A549 (cell line): ENCODE results near the gene CPSF4. TPM values are rescaled to one million over a fixed set of nuclear protein-coding genes. Genes with fewer than 3 reads are reported as not detected.
"Not testable (repeated sequence)": the region's sequence is repeated elsewhere in the genome, so short reads cannot be mapped to it uniquely, and the experiment has no call there.

ENCODE experiments used
- ATAC-seq, 2 experiments: fragments of 200-7000 bp in 1 of 2; fragments of >200 bp in 1 of 2; cut with Nextera tagmentation in 1 of 2; cut with Tn5 transposase in 1 of 2; 3 replicates each; pipeline versions ENCODE4 v1.8.0 to v1.9.1; 2018 to 2020; ENCODE audit warnings: mild to moderate bottlenecking in 1 of 2, moderate library complexity in 1 of 2
- CTCF ChIA-PET: fragments of 300-600 bp; sonication (Branson Sonifier 250); formaldehyde crosslinking; extraction: SDS; loops from one replicate; lab custom pipeline; 2021; ENCODE audit warnings: antibody characterized with exemption, inconsistent platforms; lab: Yijun Ruan, JAX
- POLR2A ChIA-PET: fragments of 350-600 bp; formaldehyde crosslinking; extraction: SDS; loops from one replicate; lab custom pipeline; 2021; ENCODE audit warnings: antibody characterized with exemption, inconsistent platforms; lab: Yijun Ruan, JAX
- DNase-seq, 2 experiments: peaks; one replicate each; pipeline versions ENCODE4 v3.0.0 to v3.0.0-alpha.2; 2011 to 2016; ENCODE audit warnings: low read depth in 1 of 2, low spot score in 1 of 2
- FAIRE-seq: peaks from 2 replicates; lab custom pipeline; 2011; peaks lifted over from hg19 to GRCh38; lab: Jason Lieb, UNC
- H3K27ac ChIP-seq, 2 experiments: fragments of >200 bp; sonication (Bioruptor Twin); formaldehyde crosslinking; 3 replicates each; pipeline ENCODE4 v1.5.1; 2016 to 2017
- H3K4me1 ChIP-seq: fragments of >200 bp; sonication (Bioruptor Twin); formaldehyde crosslinking; 3 replicates; pipeline ENCODE4 v1.6.1; 2016
- H3K4me2 ChIP-seq: fragments of >200 bp; sonication (Bioruptor Twin); formaldehyde crosslinking; 3 replicates; pipeline ENCODE4 v1.6.1; 2016
- H3K4me3 ChIP-seq: fragments of >200 bp; sonication (Bioruptor Twin); formaldehyde crosslinking; 3 replicates; pipeline ENCODE4 v1.5.1; 2016
- H3K9me3 ChIP-seq: fragments of >200 bp; sonication (Bioruptor Twin); formaldehyde crosslinking; 3 replicates; pipeline ENCODE4 v1.6.1; 2016
- CEBPB ChIP-seq, 2 experiments: fragments of >200 bp in 1 of 2; sonication (Bioruptor Twin) in 1 of 2; formaldehyde crosslinking in 1 of 2; IDR thresholded peaks; 2 replicates each; pipeline ENCODE4 v1.6.1; 2012 to 2016
- EHF ChIP-seq: fragments of 250-450 bp; sonication (Bioruptor Pico); IDR thresholded peaks from 2 replicates; pipeline ENCODE4 v1.5.0; 2020; ENCODE audit warnings: mild to moderate bottlenecking
- FOSB ChIP-seq: fragments of 250-450 bp; sonication (Bioruptor Pico); IDR thresholded peaks from 2 replicates; pipeline ENCODE4 v1.5.0; 2020; ENCODE audit warnings: mild to moderate bottlenecking, moderate library complexity
- FOSL2 ChIP-seq, 2 experiments: fragments of 450-650 bp in 1 of 2; fragments of >200 bp in 1 of 2; sonication (Bioruptor Twin) in 1 of 2; formaldehyde crosslinking; IDR thresholded peaks; 2 replicates each; pipeline versions ENCODE4 v1.5.0 to v1.6.1; 2016 to 2020; ENCODE audit warnings: mild to moderate bottlenecking in 1 of 2, moderate library complexity in 1 of 2
- GATA3 ChIP-seq: IDR thresholded peaks from 2 replicates; pipeline ENCODE4 v1.6.1; 2012; ENCODE audit warnings: borderline replicate concordance
- HOXA7 ChIP-seq: fragments of 250-450 bp; sonication (Bioruptor Pico); IDR thresholded peaks from 2 replicates; pipeline ENCODE4 v1.5.0; 2020; ENCODE audit warnings: mild to moderate bottlenecking, moderate library complexity
- HOXB13 ChIP-seq: fragments of 250-450 bp; sonication (Bioruptor Pico); IDR thresholded peaks from 2 replicates; pipeline ENCODE4 v1.5.0; 2020; ENCODE audit warnings: low read depth, mild to moderate bottlenecking, moderate library complexity
- MAFK ChIP-seq: fragments of 450-650 bp; IDR thresholded peaks from 2 replicates; pipeline ENCODE4 v1.6.1; 2014; ENCODE audit not compliant: partially characterized antibody
- MYC ChIP-seq: IDR thresholded peaks from 2 replicates; pipeline ENCODE4 v1.6.1; 2012; ENCODE audit warnings: mild to moderate bottlenecking, inconsistent platforms, low read length, improper control_type of control experiment, borderline replicate concordance
- NPAS2 ChIP-seq: fragments of 250-450 bp; sonication (Bioruptor Pico); IDR thresholded peaks from 2 replicates; pipeline ENCODE4 v1.8.0; 2022; ENCODE audit warnings: mild to moderate bottlenecking, moderate library complexity, borderline replicate concordance
- PHF8 ChIP-seq: fragments of 200-600 bp; sonication (generic); IDR thresholded peaks from 2 replicates; pipeline ENCODE4 v1.6.1; 2016; ENCODE audit warnings: low read depth, mild to moderate bottlenecking, antibody characterized with exemption, moderate library complexity, borderline replicate concordance
- RCOR1 ChIP-seq: fragments of 150-350 bp; IDR thresholded peaks from 2 replicates; pipeline ENCODE4 v1.6.1; 2014; ENCODE audit warnings: antibody characterized with exemption, low read length, low read depth
- SREBF2 ChIP-seq: fragments of 450-650 bp; IDR thresholded peaks from 2 replicates; pipeline ENCODE4 v1.6.1; 2014; ENCODE audit warnings: mild to moderate bottlenecking, moderate library complexity
- ZC3H11A ChIP-seq: fragments of 450-650 bp; IDR thresholded peaks from 2 replicates; pipeline ENCODE4 v1.6.1; 2014; ENCODE audit warnings: antibody characterized with exemption, mild to moderate bottlenecking
- WGBS: methylation state at CpG from one replicate; pipeline ENCODE4 v1.1.6; 2017; ENCODE audit errors: missing lambda C conversion rate; 5-methylcytosine and 5-hydroxymethylcytosine counted together
- polyA plus RNA-seq, 4 experiments: library from polyadenylated mRNA; depleted of rRNA in 3 of 4; stranded (reverse); fragments of >200 nt; fragmentation: RNase III in 1 of 4; extraction: RNeasy Plus Mini Kit Qiagen cat#74134 plus additional on column Dnase treatment in 1 of 4; gene quantifications; 2 replicates in 3 of 4; 3 replicates in 1 of 4; pipeline ENCODE4 v1.2.3, GENCODE V29; 2011 to 2017
- TF ChIP-seq, protein P1 (sequence below): IDR thresholded peaks from 2 replicates; pipeline ENCODE4 v1.6.1; 2012
- TF ChIP-seq, protein P2 (sequence below): fragments of 200-600 bp; sonication (generic); IDR thresholded peaks from 2 replicates; pipeline ENCODE4 v1.6.1; 2016; ENCODE audit warnings: antibody characterized with exemption, mild to moderate bottlenecking, moderate library complexity
- TF ChIP-seq, protein P3 (sequence below): fragments of 250-450 bp; sonication (Bioruptor Pico); IDR thresholded peaks from 2 replicates; pipeline ENCODE4 v1.5.0; 2020; ENCODE audit warnings: low read depth, mild to moderate bottlenecking, moderate library complexity
- TF ChIP-seq, protein P4 (sequence below): fragments of 250-450 bp; sonication (Bioruptor Pico); IDR thresholded peaks from 2 replicates; pipeline ENCODE4 v1.5.0; 2021; ENCODE audit warnings: mild to moderate bottlenecking, moderate library complexity, borderline replicate concordance

Gene CPSF4
- polyA plus RNA-seq, 2 of the 4 experiments (the other 2 are of a cell fraction) = 28.7 to 35.6 TPM

DNA sequence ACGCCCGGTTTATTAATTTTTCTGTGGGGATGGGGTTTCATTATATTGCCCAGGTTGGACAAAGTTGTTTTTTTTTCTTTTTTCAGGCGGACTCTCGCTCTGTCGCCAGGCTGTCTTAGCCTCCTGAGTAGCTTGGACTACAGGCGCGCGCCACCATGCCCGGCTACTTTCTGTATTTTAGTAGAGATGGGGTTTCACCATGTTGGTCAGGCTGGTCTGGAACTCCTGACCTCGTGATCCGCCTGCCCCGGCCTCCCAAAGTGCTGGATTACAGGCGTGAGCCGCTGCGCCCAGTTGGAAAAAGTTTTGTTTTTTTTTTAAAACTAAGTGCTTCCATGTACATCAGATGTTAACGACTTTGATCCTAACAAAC is 61.9 kb downstream of the CPSF4 start:
- FAIRE-seq = no peak
- Histone ChIP-seq H3K4me3 (peak overlapping the region; percentile 71), H3K9me3 (peaks cover 12% of the 10 kb centered on the region), H3K4me1 (peaks cover 12% of the 10 kb centered on the region; the same call in 2 of the 3 replicates), H3K4me2 (peak overlapping the region; percentile 87), H3K27ac (peak overlapping the region; percentile 81 to 88)
- POLR2A ChIA-PET = interaction anchor here (0.7 to 2.8 kb wide), 5 partner anchors 11 to 58 kb away, joined by 4 to 17 read pairs (median 7); partner anchors contain the start of genes FAM200A and ZNF655
- TF ChIP-seq NPAS2 (CRISPR knock-in tag) (no peak), EHF (no peak), PHF8 (0 out of 2 replicates have a peak, but pooled peaks have one; percentile 4)
- no peak for ATAC-seq
- CTCF ChIA-PET = interaction anchor here (0.6 to 1.7 kb wide), 2 partner anchors 10 to 29 kb away, joined by 3 to 5 read pairs; no protein-coding TSS in a partner anchor
- 76% methylated on average over 16 of the region's 16 CpGs for WGBS
- no peak for DNase-seq

DNA sequence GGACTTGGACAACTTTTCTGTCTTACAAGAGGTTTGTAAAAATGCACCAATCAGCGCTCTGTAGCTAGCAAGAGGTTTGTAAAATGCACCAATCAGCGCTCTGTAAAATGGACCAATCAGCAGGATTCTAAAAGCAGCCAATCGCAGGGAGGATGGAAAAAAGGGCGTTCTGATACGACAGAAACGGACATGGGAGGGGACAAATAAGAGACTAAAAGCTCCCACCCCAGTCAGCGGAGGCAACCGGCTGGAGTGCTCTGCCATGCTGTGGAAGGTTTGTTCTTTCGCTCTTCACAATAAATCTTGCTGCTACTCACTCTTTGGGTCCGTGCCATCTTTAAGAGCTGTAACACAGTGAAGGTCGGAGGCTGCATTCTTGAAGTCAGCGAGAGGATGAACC is 62.5 kb downstream of the CPSF4 start:
- ATAC-seq, H3K27ac ChIP-seq, FAIRE-seq, CTCF ChIA-PET, H3K4me3 ChIP-seq, H3K9me3 ChIP-seq: not testable (repeated sequence)
- POLR2A ChIA-PET = interaction anchor here (2.0 to 2.8 kb wide), 2 partner anchors 51 to 57 kb away, joined by 10 to 17 read pairs; partner anchors contain the start of genes FAM200A and ZNF655
- DNase-seq = peak in 1 of 2 experiments; percentile 63
- Histone ChIP-seq H3K4me2 (peak overlapping the region; percentile 87; the same call in 2 of the 3 replicates), H3K4me1 (peaks cover 17% of the 10 kb centered on the region; the same call in 2 of the 3 replicates)
- TF ChIP-seq MAFK = peak; percentile 83
- 93% methylated on average over 12 of the region's 12 CpGs for WGBS

DNA sequence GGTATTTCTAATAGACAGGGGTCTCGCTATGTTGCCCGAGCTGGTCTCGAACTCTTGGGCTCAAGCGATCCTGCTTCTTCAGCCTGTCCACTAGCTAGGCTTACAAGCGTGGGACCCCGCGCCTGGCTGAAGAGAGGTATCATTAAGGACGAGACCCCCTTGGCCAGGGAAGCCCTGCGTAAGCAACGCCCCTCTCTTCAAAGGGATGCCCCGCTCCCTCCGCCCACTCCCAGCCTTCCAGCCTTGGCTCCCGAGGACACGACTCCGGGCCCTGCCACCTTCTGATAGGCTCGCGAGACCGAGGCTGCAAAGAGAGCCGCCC is 65.5 kb downstream of the CPSF4 start:
- H3K4me2 ChIP-seq = peak overlapping the region; percentile 70
- 2% methylated on average over 11 of the region's 19 CpGs for whole genome bisulfite sequencing
- ATAC-seq = peak in 1 of 2 experiments; percentile 91; a peak in 3 of 6 replicates
- TF ChIP-seq MYC (no peak), HOXB13 (CRISPR knock-in tag) (no peak), GATA3 (no peak), FOSL2 (IDR thresholded peaks at IDR 0.05) (no peak), FOSL2 (CRISPR knock-in tag; IDR thresholded peaks at IDR 0.05) (no peak), RCOR1 (no peak), ZC3H11A (no peak), HOXA7 (CRISPR knock-in tag) (no peak), CEBPB (IDR thresholded peaks at IDR 0.05) (no peak), FOSB (CRISPR knock-in tag) (no peak), SREBF2 (no peak)
- TF ChIP-seq, protein P1, sequence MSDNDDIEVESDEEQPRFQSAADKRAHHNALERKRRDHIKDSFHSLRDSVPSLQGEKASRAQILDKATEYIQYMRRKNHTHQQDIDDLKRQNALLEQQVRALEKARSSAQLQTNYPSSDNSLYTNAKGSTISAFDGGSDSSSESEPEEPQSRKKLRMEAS = 0 out of 2 replicates have a peak, but pooled peaks have one; percentile 7
- TF ChIP-seq, protein P2, sequence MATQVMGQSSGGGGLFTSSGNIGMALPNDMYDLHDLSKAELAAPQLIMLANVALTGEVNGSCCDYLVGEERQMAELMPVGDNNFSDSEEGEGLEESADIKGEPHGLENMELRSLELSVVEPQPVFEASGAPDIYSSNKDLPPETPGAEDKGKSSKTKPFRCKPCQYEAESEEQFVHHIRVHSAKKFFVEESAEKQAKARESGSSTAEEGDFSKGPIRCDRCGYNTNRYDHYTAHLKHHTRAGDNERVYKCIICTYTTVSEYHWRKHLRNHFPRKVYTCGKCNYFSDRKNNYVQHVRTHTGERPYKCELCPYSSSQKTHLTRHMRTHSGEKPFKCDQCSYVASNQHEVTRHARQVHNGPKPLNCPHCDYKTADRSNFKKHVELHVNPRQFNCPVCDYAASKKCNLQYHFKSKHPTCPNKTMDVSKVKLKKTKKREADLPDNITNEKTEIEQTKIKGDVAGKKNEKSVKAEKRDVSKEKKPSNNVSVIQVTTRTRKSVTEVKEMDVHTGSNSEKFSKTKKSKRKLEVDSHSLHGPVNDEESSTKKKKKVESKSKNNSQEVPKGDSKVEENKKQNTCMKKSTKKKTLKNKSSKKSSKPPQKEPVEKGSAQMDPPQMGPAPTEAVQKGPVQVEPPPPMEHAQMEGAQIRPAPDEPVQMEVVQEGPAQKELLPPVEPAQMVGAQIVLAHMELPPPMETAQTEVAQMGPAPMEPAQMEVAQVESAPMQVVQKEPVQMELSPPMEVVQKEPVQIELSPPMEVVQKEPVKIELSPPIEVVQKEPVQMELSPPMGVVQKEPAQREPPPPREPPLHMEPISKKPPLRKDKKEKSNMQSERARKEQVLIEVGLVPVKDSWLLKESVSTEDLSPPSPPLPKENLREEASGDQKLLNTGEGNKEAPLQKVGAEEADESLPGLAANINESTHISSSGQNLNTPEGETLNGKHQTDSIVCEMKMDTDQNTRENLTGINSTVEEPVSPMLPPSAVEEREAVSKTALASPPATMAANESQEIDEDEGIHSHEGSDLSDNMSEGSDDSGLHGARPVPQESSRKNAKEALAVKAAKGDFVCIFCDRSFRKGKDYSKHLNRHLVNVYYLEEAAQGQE = peak; percentile 48
- TF ChIP-seq, protein P3, sequence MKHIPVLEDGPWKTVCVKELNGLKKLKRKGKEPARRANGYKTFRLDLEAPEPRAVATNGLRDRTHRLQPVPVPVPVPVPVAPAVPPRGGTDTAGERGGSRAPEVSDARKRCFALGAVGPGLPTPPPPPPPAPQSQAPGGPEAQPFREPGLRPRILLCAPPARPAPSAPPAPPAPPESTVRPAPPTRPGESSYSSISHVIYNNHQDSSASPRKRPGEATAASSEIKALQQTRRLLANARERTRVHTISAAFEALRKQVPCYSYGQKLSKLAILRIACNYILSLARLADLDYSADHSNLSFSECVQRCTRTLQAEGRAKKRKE (CRISPR knock-in tag) = no peak
- TF ChIP-seq, protein P4, sequence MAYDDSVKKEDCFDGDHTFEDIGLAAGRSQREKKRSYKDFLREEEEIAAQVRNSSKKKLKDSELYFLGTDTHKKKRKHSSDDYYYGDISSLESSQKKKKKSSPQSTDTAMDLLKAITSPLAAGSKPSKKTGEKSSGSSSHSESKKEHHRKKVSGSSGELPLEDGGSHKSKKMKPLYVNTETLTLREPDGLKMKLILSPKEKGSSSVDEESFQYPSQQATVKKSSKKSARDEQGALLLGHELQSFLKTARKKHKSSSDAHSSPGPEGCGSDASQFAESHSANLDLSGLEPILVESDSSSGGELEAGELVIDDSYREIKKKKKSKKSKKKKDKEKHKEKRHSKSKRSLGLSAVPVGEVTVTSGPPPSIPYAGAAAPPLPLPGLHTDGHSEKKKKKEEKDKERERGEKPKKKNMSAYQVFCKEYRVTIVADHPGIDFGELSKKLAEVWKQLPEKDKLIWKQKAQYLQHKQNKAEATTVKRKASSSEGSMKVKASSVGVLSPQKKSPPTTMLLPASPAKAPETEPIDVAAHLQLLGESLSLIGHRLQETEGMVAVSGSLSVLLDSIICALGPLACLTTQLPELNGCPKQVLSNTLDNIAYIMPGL (CRISPR knock-in tag) = no peak
- CTCF ChIA-PET = no interaction called here
- H3K27ac ChIP-seq = peak overlapping the region; percentile 94 to 97
- no peak for FAIRE-seq
- DNase-seq = peak in 1 of 2 experiments; percentile 99
- POLR2A ChIA-PET = interaction anchor here (0.9 to 3.2 kb wide), 10 partner anchors 9 to 415 kb away, joined by 3 to 23 read pairs (median 10); partner anchors contain the start of genes ATP5MF, FAM200A, TRIM4 and ZNF655
- no peaks in the 10 kb centered on the region for H3K9me3 ChIP-seq
- H3K4me1 ChIP-seq = peaks cover 16% of the 10 kb centered on the region; the same call in 2 of the 3 replicates
- H3K4me3 ChIP-seq = peak overlapping the region; percentile 95
